IMR-90 (cell line): ENCODE data around the gene RECQL5.

Experiments used
- CEBPB ChIP-seq: IDR thresholded peaks from 2 replicates; pipeline ENCODE4 v1.6.1; 2012; ENCODE audit warnings: low read depth, low read length, improper control_type of control experiment
- CTCF ChIP-seq: conservative IDR thresholded peaks from 2 replicates; pipeline ENCODE4 v1.5.1; 2012; ENCODE audit warnings: mild to moderate bottlenecking, low read depth, low read length, improper control_type of control experiment
- FOS ChIP-seq: fragments of 150-350 bp; IDR thresholded peaks from 2 replicates; pipeline ENCODE4 v1.6.1; 2016; ENCODE audit warnings: low read depth, low read length
- MAFK ChIP-seq: IDR thresholded peaks from 2 replicates; pipeline ENCODE4 v1.6.1; 2012; ENCODE audit warnings: low read depth, low read length, improper control_type of control experiment
- MAZ ChIP-seq: IDR thresholded peaks from 2 replicates; pipeline ENCODE4 v1.6.1; 2012; ENCODE audit warnings: low read depth, mild to moderate bottlenecking, low read length, improper control_type of control experiment, moderate library complexity, borderline replicate concordance
- MXI1 ChIP-seq: IDR thresholded peaks from 2 replicates; pipeline ENCODE4 v1.6.1; 2012; ENCODE audit warnings: low read depth, mild to moderate bottlenecking, low read length, moderate library complexity, borderline replicate concordance
- POLR2A ChIP-seq: IDR thresholded peaks from 2 replicates; pipeline ENCODE4 v1.6.1; 2012; ENCODE audit warnings: mild to moderate bottlenecking, low read depth, low read length
- RAD21 ChIP-seq: IDR thresholded peaks from 2 replicates; pipeline ENCODE4 v1.6.1; 2012; ENCODE audit warnings: low read length, improper control_type of control experiment
- SMC3 ChIP-seq: fragments of 150-350 bp; IDR thresholded peaks from 2 replicates; pipeline ENCODE4 v1.6.1; 2016; ENCODE audit warnings: low read depth, mild to moderate bottlenecking, antibody characterized with exemption, low read length, moderate library complexity
- USF2 ChIP-seq: fragments of 150-350 bp; IDR thresholded peaks from 2 replicates; pipeline ENCODE4 v1.6.1; 2017; ENCODE audit warnings: mild to moderate bottlenecking, antibody characterized with exemption, low read length, low read depth

- TF ChIP-seq MXI1 = no peak
- TF ChIP-seq SMC3 = no peak
- TF ChIP-seq CTCF = no peak
- TF ChIP-seq POLR2A = no peak
- TF ChIP-seq MAFK = no peak
- TF ChIP-seq CEBPB = no peak
- no peak for TF ChIP-seq RAD21
- no peak for TF ChIP-seq MAZ
- no peak for TF ChIP-seq FOS
- TF ChIP-seq USF2 = no peak
Measured at GRCh38 chr17:75637551-75637950, 29.4 kb downstream of the RECQL5 start.
